GM12864 (cell line): Measurements from ENCODE around the gene TAGAP.
A peak's percentile ranks its signal among the peaks of the same experiment; 100 is the strongest.
"Not testable (repeated sequence)": the region's sequence is repeated elsewhere in the genome, so short reads cannot be mapped to it uniquely, and the experiment has no call there.

Source experiments
- DNase-seq: peaks from one replicate; pipeline ENCODE4 v3.0.0-alpha.2; 2011; ENCODE audit warnings: low read depth
- H3K4me3 ChIP-seq: 2 replicates; pipeline ENCODE4 v1.5.1; 2011; ENCODE audit warnings: mild to moderate bottlenecking, low read depth, low read length, control low read depth
- CTCF ChIP-seq: IDR thresholded peaks from 2 replicates; pipeline ENCODE4 v1.5.1; 2011; ENCODE audit warnings: low read depth, mild to moderate bottlenecking, moderate library complexity, low read length, control low read depth, inconsistent platforms; ENCODE audit errors: missing control alignments

TAGAP gene

GRCh38 chr6:159038914-159039884 lies 5.6 kb downstream of the TAGAP start:
- peak overlapping the region; percentile 31 for H3K4me3 ChIP-seq
- DNase-seq: peak; percentile 88
- no peak for TF ChIP-seq CTCF

GRCh38 chr6:159038318-159038717 lies 6.5 kb downstream of the TAGAP start:
- not testable (repeated sequence) for H3K4me3 ChIP-seq, DNase-seq

DNA sequence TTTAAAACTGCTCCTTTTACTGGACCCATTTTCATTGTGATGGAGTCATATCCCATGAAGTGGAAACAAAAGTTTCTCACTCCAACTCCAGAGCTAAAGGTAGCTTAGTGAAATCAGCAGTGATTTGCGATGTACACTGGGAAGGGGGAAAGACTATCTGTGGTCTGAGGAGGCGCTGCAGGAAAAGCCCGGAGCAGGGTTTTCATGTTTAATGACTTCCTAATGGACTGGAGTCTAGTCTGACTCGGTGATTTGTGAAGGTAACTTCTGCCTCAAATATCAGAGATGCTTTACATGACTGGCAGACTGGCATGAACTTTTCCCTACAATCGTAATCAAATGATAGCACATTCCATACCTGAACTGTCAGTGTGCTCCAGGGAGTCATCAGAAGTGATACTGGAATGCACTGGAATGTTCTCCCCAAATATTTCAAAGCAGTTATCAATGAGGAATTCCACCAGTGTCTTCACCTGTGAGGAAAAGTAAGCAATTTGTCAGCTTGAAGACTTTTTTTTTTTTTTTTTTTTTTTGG lies 7.0 kb downstream of the TAGAP start:
- no peak overlapping the region for H3K4me3 ChIP-seq
- no peak for DNase-seq
- TF ChIP-seq CTCF: no peak

DNA sequence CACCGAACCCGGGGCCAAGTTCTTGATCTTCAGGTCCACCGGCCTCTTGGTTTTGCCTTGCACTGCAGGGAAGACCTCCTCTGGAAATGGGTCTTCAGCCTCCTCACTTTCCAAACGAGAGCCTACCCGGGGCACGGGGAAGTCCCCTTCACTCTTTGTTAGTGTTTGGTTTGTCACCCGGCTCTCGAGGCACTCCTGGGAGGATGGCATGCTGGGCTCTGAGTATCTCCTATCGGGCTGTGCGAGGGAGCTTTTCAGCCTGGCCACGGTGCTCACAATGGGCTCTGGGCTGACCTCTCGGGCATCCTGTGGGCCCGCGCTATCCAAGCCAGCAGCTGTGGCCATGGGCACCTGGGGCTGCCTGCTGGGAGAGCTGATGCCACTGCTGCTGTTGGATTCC lies 8.1 kb downstream of the TAGAP start:
- no peak overlapping the region for H3K4me3 ChIP-seq
- no peak for DNase-seq
- TF ChIP-seq CTCF: no peak

DNA sequence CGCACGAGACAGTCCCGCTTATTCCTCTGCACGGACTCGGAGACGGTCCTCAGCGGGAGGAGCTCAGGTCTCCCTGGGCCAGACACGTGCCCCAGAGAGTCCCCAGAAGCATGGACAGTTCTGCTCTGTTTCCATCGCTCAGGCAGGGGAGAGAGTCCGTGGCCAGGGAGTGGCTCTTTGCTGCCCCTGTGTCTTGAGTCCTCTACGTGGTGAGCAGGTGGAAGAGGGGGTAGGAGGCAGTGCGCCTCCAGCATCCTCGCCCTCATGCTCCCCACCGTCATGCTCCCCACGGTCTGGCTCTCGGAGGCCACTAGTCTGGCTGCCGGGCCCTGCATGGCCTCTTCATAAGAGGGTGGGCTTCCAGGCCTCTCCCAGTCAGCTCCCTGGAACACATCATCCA lies 8.9 kb downstream of the TAGAP start:
- no peak overlapping the region for H3K4me3 ChIP-seq
- DNase-seq: no peak
- no peak for TF ChIP-seq CTCF

- H3K4me3 ChIP-seq: no peak overlapping the region
- no peak for TF ChIP-seq CTCF
- DNase-seq: no peak
Observed at GRCh38 chr6:159033160-159034049, 11.4 kb downstream of the TAGAP start.

DNA sequence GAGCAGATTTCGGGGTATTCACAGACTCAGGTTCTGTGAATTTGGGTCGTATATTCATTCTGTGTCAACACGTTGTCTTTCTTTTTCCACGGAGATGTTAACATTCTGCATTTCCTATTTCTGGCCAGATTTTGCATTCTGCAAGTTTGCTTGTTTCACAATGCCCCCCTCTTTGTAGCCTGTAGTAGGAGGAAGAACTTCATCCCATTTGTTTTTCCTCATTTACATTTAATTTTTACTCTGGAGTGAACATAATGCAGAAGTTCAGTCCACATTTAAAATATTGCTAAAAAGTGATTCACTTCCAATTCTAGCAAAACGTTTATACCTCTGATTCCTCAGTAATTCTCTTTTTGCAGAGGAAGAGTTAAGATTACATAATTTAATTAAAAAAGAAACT lies 12.9 kb downstream of the TAGAP start:
- H3K4me3 ChIP-seq: no peak overlapping the region
- TF ChIP-seq CTCF: no peak
- no peak for DNase-seq
